Mononuclear cell (primary cell): Measurements from ENCODE around the gene MACO1. TPM values are rescaled to one million over a fixed set of nuclear protein-coding genes. Genes with fewer than 3 reads are reported as not detected.

ENCODE experiments used
- H3K27me3 ChIP-seq: 2 replicates; pipeline ENCODE4 v1.6.0; 2011; ENCODE audit warnings: low read length, control low read depth; ENCODE audit not compliant: insufficient read depth
- H3K4me1 ChIP-seq: 2 replicates; pipeline ENCODE4 v1.5.1; 2011; ENCODE audit warnings: mild to moderate bottlenecking, low read length, control low read depth; ENCODE audit not compliant: insufficient read depth
- H3K4me3 ChIP-seq: 2 replicates; pipeline ENCODE4 v1.5.1; 2011; ENCODE audit warnings: mild to moderate bottlenecking, low read length, moderate library complexity
- H3K9me3 ChIP-seq: 2 replicates; pipeline ENCODE4 v1.5.1; 2011; ENCODE audit warnings: low read depth, mild to moderate bottlenecking, control low read depth, low read length
- total RNA-seq: library from RNA; depleted of rRNA; stranded (reverse); fragments of >200 nt; gene quantifications from one replicate; pipeline ENCODE4 v1.2.3, GENCODE V29; 2012

The MACO1 gene
- total RNA-seq, 1 donor = 23.6 TPM

- peaks cover 14% of the 10 kb centered on the region for H3K4me1 ChIP-seq
- H3K4me3 ChIP-seq = no peak overlapping the region
- no peaks in the 10 kb centered on the region for H3K9me3 ChIP-seq
- no peaks in the 10 kb centered on the region for H3K27me3 ChIP-seq
Measured at GRCh38 chr1:25462732-25463131, 32.0 kb downstream of the MACO1 start.

- H3K9me3 ChIP-seq = no peaks in the 10 kb centered on the region
- H3K27me3 ChIP-seq = no peaks in the 10 kb centered on the region
- no peak overlapping the region for H3K4me3 ChIP-seq
- H3K4me1 ChIP-seq = peaks cover 5% of the 10 kb centered on the region
Measured at GRCh38 chr1:25467193-25467592, 36.5 kb downstream of the MACO1 start.

- Histone ChIP-seq H3K27me3 (no peaks in the 10 kb centered on the region), H3K4me3 (no peak overlapping the region), H3K9me3 (no peaks in the 10 kb centered on the region), H3K4me1 (peaks cover 5% of the 10 kb centered on the region)
Measured at GRCh38 chr1:25467616-25468015, 36.9 kb downstream of the MACO1 start.

- H3K9me3 ChIP-seq = no peaks in the 10 kb centered on the region
- no peak overlapping the region for H3K4me3 ChIP-seq
- no peaks in the 10 kb centered on the region for H3K27me3 ChIP-seq
- peaks cover 5% of the 10 kb centered on the region for H3K4me1 ChIP-seq
Measured at GRCh38 chr1:25468033-25468432, 37.3 kb downstream of the MACO1 start.

- Histone ChIP-seq H3K9me3 (no peaks in the 10 kb centered on the region), H3K27me3 (no peaks in the 10 kb centered on the region), H3K4me3 (no peak overlapping the region), H3K4me1 (peaks cover 9% of the 10 kb centered on the region)
Measured at GRCh38 chr1:25469177-25469576, 38.5 kb downstream of the MACO1 start.

- Histone ChIP-seq H3K4me3 (no peak overlapping the region), H3K27me3 (no peaks in the 10 kb centered on the region), H3K4me1 (peaks cover 4% of the 10 kb centered on the region), H3K9me3 (no peaks in the 10 kb centered on the region)
Measured at GRCh38 chr1:25472471-25472870, 41.8 kb downstream of the MACO1 start.

- H3K27me3 ChIP-seq = no peaks in the 10 kb centered on the region
Measured at GRCh38 chr1:25473653-25474225, 43.0 kb downstream of the MACO1 start.

GRCh38 chr1:25474439-25475047 is 43.8 kb downstream of the MACO1 start:
- no peaks in the 10 kb centered on the region for H3K27me3 ChIP-seq
- no peak overlapping the region for H3K4me3 ChIP-seq
- H3K9me3 ChIP-seq = no peaks in the 10 kb centered on the region
- H3K4me1 ChIP-seq = peaks cover 4% of the 10 kb centered on the region

More at GRCh38 chr1:25473653-25474225, 43.0 kb downstream of the MACO1 start:
- Histone ChIP-seq H3K9me3 (no peaks in the 10 kb centered on the region), H3K4me3 (no peak overlapping the region), H3K4me1 (peaks cover 4% of the 10 kb centered on the region)

GRCh38 chr1:25476186-25477097 is 45.7 kb downstream of the MACO1 start:
- H3K4me1 ChIP-seq = peaks cover 4% of the 10 kb centered on the region
- no peaks in the 10 kb centered on the region for H3K27me3 ChIP-seq
- no peak overlapping the region for H3K4me3 ChIP-seq
- H3K9me3 ChIP-seq = no peaks in the 10 kb centered on the region

- Histone ChIP-seq H3K27me3 (no peaks in the 10 kb centered on the region), H3K9me3 (no peaks in the 10 kb centered on the region), H3K4me3 (no peak overlapping the region), H3K4me1 (peaks cover 4% of the 10 kb centered on the region)
Measured at GRCh38 chr1:25477448-25478034, 46.8 kb downstream of the MACO1 start.

- Histone ChIP-seq H3K4me1 (peaks cover 4% of the 10 kb centered on the region), H3K27me3 (no peaks in the 10 kb centered on the region), H3K4me3 (no peak overlapping the region), H3K9me3 (no peaks in the 10 kb centered on the region)
Measured at GRCh38 chr1:25478633-25479032, 47.9 kb downstream of the MACO1 start.

GRCh38 chr1:25481625-25482024 is 50.9 kb downstream of the MACO1 start:
- Histone ChIP-seq H3K4me1 (peaks cover 3% of the 10 kb centered on the region), H3K4me3 (no peak overlapping the region), H3K27me3 (no peaks in the 10 kb centered on the region), H3K9me3 (no peaks in the 10 kb centered on the region)

GRCh38 chr1:25482211-25482610 is 51.5 kb downstream of the MACO1 start:
- Histone ChIP-seq H3K9me3 (no peaks in the 10 kb centered on the region), H3K4me1 (peaks cover 3% of the 10 kb centered on the region), H3K27me3 (no peaks in the 10 kb centered on the region), H3K4me3 (no peak overlapping the region)

- Histone ChIP-seq H3K9me3 (no peaks in the 10 kb centered on the region), H3K4me3 (no peak overlapping the region), H3K27me3 (no peaks in the 10 kb centered on the region), H3K4me1 (peaks cover 3% of the 10 kb centered on the region)
Measured at GRCh38 chr1:25484096-25484495, 53.4 kb downstream of the MACO1 start.

GRCh38 chr1:25484533-25484932 is 53.8 kb downstream of the MACO1 start:
- H3K27me3 ChIP-seq = no peaks in the 10 kb centered on the region
- no peaks in the 10 kb centered on the region for H3K9me3 ChIP-seq
- H3K4me1 ChIP-seq = peaks cover 3% of the 10 kb centered on the region
- H3K4me3 ChIP-seq = no peak overlapping the region
